H9 (cell line): ENCODE results near the gene C2orf80. TPM values are rescaled to one million over a fixed set of nuclear protein-coding genes. Genes with fewer than 3 reads are reported as not detected.

Experiments used
- DNase-seq: peaks from one replicate; pipeline ENCODE4 v3.0.0-alpha.2; 2017
- H2AFZ ChIP-seq: one replicate; pipeline ENCODE4 v1.6.1; 2013; ENCODE audit warnings: mild to moderate bottlenecking, low read length, control low read depth, moderate library complexity
- H2AK5ac ChIP-seq: 2 replicates; pipeline ENCODE4 v1.6.1; 2013; ENCODE audit warnings: low read length, control low read depth, mixed read lengths; ENCODE audit not compliant: insufficient read length
- H2BK120ac ChIP-seq: one replicate; pipeline ENCODE4 v1.6.1; 2013; ENCODE audit warnings: low read depth, mild to moderate bottlenecking, low read length, control low read depth, inconsistent platforms; ENCODE audit not compliant: poor library complexity, severe bottlenecking
- H2BK12ac ChIP-seq: 2 replicates; pipeline ENCODE4 v1.6.1; 2013; ENCODE audit warnings: low read length, control low read depth, mixed read lengths, low read depth; ENCODE audit not compliant: insufficient read length
- H2BK15ac ChIP-seq: 2 replicates; pipeline ENCODE4 v1.6.1; 2013; ENCODE audit warnings: low read depth, low read length, control low read depth
- H2BK20ac ChIP-seq: one replicate; pipeline ENCODE4 v1.6.1; 2013; ENCODE audit warnings: low read depth, mild to moderate bottlenecking, low read length, control low read depth, inconsistent platforms; ENCODE audit not compliant: poor library complexity, severe bottlenecking
- H2BK5ac ChIP-seq: 2 replicates; pipeline ENCODE4 v1.6.1; 2013; ENCODE audit warnings: low read length, control low read depth, mixed read lengths; ENCODE audit not compliant: insufficient read length
- H3K14ac ChIP-seq: 2 replicates; pipeline ENCODE4 v1.6.1; 2013; ENCODE audit warnings: low read length, control low read depth; ENCODE audit not compliant: insufficient read depth
- H3K18ac ChIP-seq: 2 replicates; pipeline ENCODE4 v1.6.1; 2013; ENCODE audit warnings: low read depth, mild to moderate bottlenecking, mixed read lengths, low read length, control low read depth; ENCODE audit not compliant: insufficient read length
- H3K23ac ChIP-seq: 2 replicates; pipeline ENCODE4 v1.6.1; 2013; ENCODE audit warnings: low read length, control low read depth, mixed read lengths, low read depth; ENCODE audit not compliant: insufficient read length
- H3K23me2 ChIP-seq: 2 replicates; pipeline ENCODE4 v1.6.1; 2013; ENCODE audit warnings: low read depth, mild to moderate bottlenecking, mixed read lengths, low read length, control low read depth; ENCODE audit not compliant: insufficient read length, poor library complexity, severe bottlenecking
- H3K27ac ChIP-seq: 2 replicates; pipeline ENCODE4 v1.5.1; 2013; ENCODE audit warnings: low read length, control low read depth, mixed read lengths, low read depth; ENCODE audit not compliant: insufficient read length
- H3K27me3 ChIP-seq: 2 replicates; pipeline ENCODE4 v1.6.1; 2013; ENCODE audit warnings: low read length, control low read depth, inconsistent platforms; ENCODE audit not compliant: insufficient read depth
- H3K4ac ChIP-seq: 2 replicates; pipeline ENCODE4 v1.6.1; 2013; ENCODE audit warnings: low read depth, mild to moderate bottlenecking, control low read depth, inconsistent platforms, low read length, moderate library complexity
- H3K4me1 ChIP-seq: 2 replicates; pipeline ENCODE4 v1.6.1; 2013; ENCODE audit warnings: low read length, control low read depth, inconsistent platforms; ENCODE audit not compliant: insufficient read depth
- H3K4me2 ChIP-seq: 2 replicates; pipeline ENCODE4 v1.6.1; 2013; ENCODE audit warnings: low read length, control low read depth, mixed read lengths; ENCODE audit not compliant: insufficient read length, insufficient read depth
- H3K56ac ChIP-seq: 2 replicates; pipeline ENCODE4 v1.6.1; 2013; ENCODE audit warnings: low read depth, mild to moderate bottlenecking, mixed read lengths, low read length, control low read depth; ENCODE audit not compliant: insufficient read length
- H3K79me1 ChIP-seq: 2 replicates; pipeline ENCODE4 v1.6.1; 2013; ENCODE audit warnings: low read depth, mild to moderate bottlenecking, moderate library complexity, low read length, control low read depth, inconsistent platforms; ENCODE audit not compliant: insufficient read depth, poor library complexity, severe bottlenecking
- H3K79me2 ChIP-seq: 2 replicates; pipeline ENCODE4 v1.6.1; 2013; ENCODE audit warnings: low read length, control low read depth, inconsistent platforms; ENCODE audit not compliant: insufficient read depth
- H3K9ac ChIP-seq: 2 replicates; pipeline ENCODE4 v1.6.1; 2013; ENCODE audit warnings: low read length, control low read depth, mixed read lengths; ENCODE audit not compliant: insufficient read length; ENCODE audit errors: extremely low read depth
- H3K9me3 ChIP-seq: one replicate; pipeline ENCODE4 v1.6.1; 2013; ENCODE audit warnings: low read depth, low read length, inconsistent platforms; ENCODE audit not compliant: control insufficient read depth
- H3T11ph ChIP-seq: one replicate; pipeline ENCODE4 v1.6.1; 2013; ENCODE audit warnings: mild to moderate bottlenecking, low read length, control low read depth, inconsistent platforms
- H4K20me1 ChIP-seq: one replicate; pipeline ENCODE4 v1.6.1; 2013; ENCODE audit not compliant: control insufficient read depth, insufficient read length, insufficient read depth
- H4K5ac ChIP-seq: 2 replicates; pipeline ENCODE4 v1.6.1; 2013; ENCODE audit warnings: low read depth, mild to moderate bottlenecking, mixed read lengths, low read length, control low read depth; ENCODE audit not compliant: insufficient read length
- H4K8ac ChIP-seq: replicated peaks from 2 replicates; pipeline ENCODE4 v1.6.1; 2013; ENCODE audit warnings: low read length, control low read depth, mixed read lengths, low read depth; ENCODE audit not compliant: insufficient read length
- H4K91ac ChIP-seq: 2 replicates; pipeline ENCODE4 v1.6.1; 2013; ENCODE audit warnings: low read depth, mild to moderate bottlenecking, moderate library complexity, mixed read lengths, low read length, control low read depth; ENCODE audit not compliant: insufficient read length
- H3K27ac Mint-ChIP-seq, 3 experiments: 2 replicates in 2 of 3; 3 replicates in 1 of 3; pipeline ENCODE4 v1.8.0; 2020 to 2021; ENCODE audit warnings: mixed read lengths in 3 of 3, mild to moderate bottlenecking in 1 of 3, moderate library complexity in 1 of 3
- H3K27me3 Mint-ChIP-seq: 2 replicates; pipeline ENCODE4 v1.8.0; 2021; ENCODE audit warnings: low read depth, mild to moderate bottlenecking, moderate library complexity, mixed read lengths
- H3K36me3 Mint-ChIP-seq, 3 experiments: 2 replicates in 2 of 3; 3 replicates in 1 of 3; pipeline ENCODE4 v1.8.0; 2020 to 2021; ENCODE audit warnings: low read depth in 3 of 3, mixed read lengths in 3 of 3; ENCODE audit not compliant: insufficient read depth in 1 of 3
- H3K4me1 Mint-ChIP-seq, 2 experiments: 2 replicates each; pipeline ENCODE4 v1.8.0; 2020; ENCODE audit warnings: mixed read lengths in 2 of 2
- H3K4me3 Mint-ChIP-seq, 2 experiments: 2 replicates in 1 of 2; 3 replicates in 1 of 2; pipeline ENCODE4 v1.8.0; 2020 to 2021; ENCODE audit warnings: mild to moderate bottlenecking in 2 of 2, mixed read lengths in 2 of 2, moderate library complexity in 1 of 2
- H3K9me3 Mint-ChIP-seq, 2 experiments: 2 replicates in 1 of 2; 3 replicates in 1 of 2; pipeline ENCODE4 v1.8.0; 2020; ENCODE audit warnings: mild to moderate bottlenecking in 2 of 2, mixed read lengths in 2 of 2, moderate library complexity in 1 of 2
- WGBS: extraction: QIAGEN DNeasy Blood & Tissue Kit; methylation state at CpG from one replicate; pipeline ENCODE4 v1.1.7; 2013; ENCODE audit warnings: missing lambda C conversion rate, low lambda C conversion rate, mixed read lengths; ENCODE audit not compliant: insufficient read length; ENCODE audit errors: extremely low coverage; 5-methylcytosine and 5-hydroxymethylcytosine counted together
- total RNA-seq: library from RNA; stranded (reverse); gene quantifications from 2 replicates; pipeline ENCODE4 v1.2.1, GENCODE V29; 2021
- TF ChIP-seq, protein P1 (sequence below): fragments of 200-600 bp; sonication (generic); conservative IDR thresholded peaks from 3 replicates; pipeline ENCODE4 v1.8.0; 2021; ENCODE audit warnings: antibody characterized with exemption, mild to moderate bottlenecking

The C2orf80 gene
- total RNA-seq, 1 experiment from 2014 or later = not detected

DNA sequence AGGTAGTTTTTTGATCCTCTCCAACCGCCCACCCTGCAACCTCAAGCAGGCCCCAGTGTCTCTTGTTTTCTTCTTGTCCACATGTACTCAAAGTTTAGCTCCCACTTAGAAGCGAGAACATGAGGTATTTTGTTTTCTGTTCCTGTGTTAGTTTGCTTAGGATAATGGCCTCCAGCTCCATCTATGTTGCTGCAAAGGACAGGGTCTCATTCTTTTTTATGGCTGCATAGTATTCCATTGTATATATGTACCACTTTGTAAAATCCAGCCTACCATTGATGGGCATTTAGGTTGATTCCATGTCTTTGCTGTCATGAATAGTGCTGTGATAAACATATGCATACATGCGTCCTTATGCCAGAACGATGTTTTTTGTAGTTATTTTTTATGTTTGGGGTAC is 62.7 kb downstream of the C2orf80 start:
- no peaks in the 10 kb centered on the region for H3K27me3 Mint-ChIP-seq

More for the DNA sequence above, 62.7 kb downstream of the C2orf80 start:
- DNase-seq = no peak
- Histone ChIP-seq H3K56ac (no peak overlapping the region), H4K5ac (no peak overlapping the region), H3K18ac (no peak overlapping the region), H2BK120ac (no peak overlapping the region), H2BK20ac (no peak overlapping the region), H3K4me1 (no peaks in the 10 kb centered on the region), H3K79me1 (no peaks in the 10 kb centered on the region), H3K4me2 (no peak overlapping the region), H3K27me3 (no peaks in the 10 kb centered on the region), H2AFZ (no peak overlapping the region), H3K9me3 (no peaks in the 10 kb centered on the region), H3K9ac (no peak overlapping the region), H2AK5ac (no peak overlapping the region), H2BK5ac (no peak overlapping the region), H4K8ac (no peak overlapping the region), H2BK15ac (no peak overlapping the region), H3K27ac (no peak overlapping the region), H3K23me2 (no peaks in the 10 kb centered on the region), H3T11ph (no peak overlapping the region), H3K79me2 (no peaks in the 10 kb centered on the region), H4K91ac (no peak overlapping the region), H2BK12ac (no peak overlapping the region), H4K20me1 (no peaks in the 10 kb centered on the region), H3K4ac (no peak overlapping the region), H3K14ac (no peak overlapping the region), H3K23ac (no peak overlapping the region)
- H3K4me3 Mint-ChIP-seq = no peak overlapping the region
- no peaks in the 10 kb centered on the region; a peak in 1 of 7 replicates for H3K36me3 Mint-ChIP-seq
- no CpG with 5 or more reads among the region's 4 CpGs for WGBS
- TF ChIP-seq, protein P1, sequence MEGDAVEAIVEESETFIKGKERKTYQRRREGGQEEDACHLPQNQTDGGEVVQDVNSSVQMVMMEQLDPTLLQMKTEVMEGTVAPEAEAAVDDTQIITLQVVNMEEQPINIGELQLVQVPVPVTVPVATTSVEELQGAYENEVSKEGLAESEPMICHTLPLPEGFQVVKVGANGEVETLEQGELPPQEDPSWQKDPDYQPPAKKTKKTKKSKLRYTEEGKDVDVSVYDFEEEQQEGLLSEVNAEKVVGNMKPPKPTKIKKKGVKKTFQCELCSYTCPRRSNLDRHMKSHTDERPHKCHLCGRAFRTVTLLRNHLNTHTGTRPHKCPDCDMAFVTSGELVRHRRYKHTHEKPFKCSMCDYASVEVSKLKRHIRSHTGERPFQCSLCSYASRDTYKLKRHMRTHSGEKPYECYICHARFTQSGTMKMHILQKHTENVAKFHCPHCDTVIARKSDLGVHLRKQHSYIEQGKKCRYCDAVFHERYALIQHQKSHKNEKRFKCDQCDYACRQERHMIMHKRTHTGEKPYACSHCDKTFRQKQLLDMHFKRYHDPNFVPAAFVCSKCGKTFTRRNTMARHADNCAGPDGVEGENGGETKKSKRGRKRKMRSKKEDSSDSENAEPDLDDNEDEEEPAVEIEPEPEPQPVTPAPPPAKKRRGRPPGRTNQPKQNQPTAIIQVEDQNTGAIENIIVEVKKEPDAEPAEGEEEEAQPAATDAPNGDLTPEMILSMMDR = no peak
- no peaks in the 10 kb centered on the region for H3K4me1 Mint-ChIP-seq
- peaks cover 2 to 3% of the 10 kb centered on the region in 2 experiments; a peak in 2 of 5 replicates for H3K9me3 Mint-ChIP-seq
- H3K27ac Mint-ChIP-seq = no peak overlapping the region
